ENCODE measurements around the gene SKAP2. TPM values are rescaled to one million over a fixed set of nuclear protein-coding genes. Genes with fewer than 3 reads are reported as not detected.

The SKAP2 gene
- total and polyA plus RNA-seq, 2 donors (not counting 3 experiments of a cell fraction or from before 2014, with no cell fraction given), result 4.0 to 27.6 TPM

- DNase-seq (ENCODE audit: low read depth, low spot score) (no peak), FAIRE-seq (no peak)
- Histone ChIP-seq H3K4me2 (ENCODE audit: insufficient read depth, low read length) (no peak overlapping the region), H3K9ac (replicated peaks; ENCODE audit: extremely low read depth, insufficient read depth, low read length) (no peak overlapping the region), H3K4me1 (ENCODE audit: control insufficient read depth, extremely low read depth, insufficient read depth, low read length) (no peaks in the 10 kb centered on the region), H3K36me3 (ENCODE audit: control insufficient read depth in 2 of 2, extremely low read depth in 1 of 2, insufficient read depth in 2 of 2, low read length in 2 of 2) (no peaks in the 10 kb centered on the region), H4K20me1 (replicated peaks; ENCODE audit: control insufficient read depth, extremely low read depth, insufficient read depth, low read length) (no peaks in the 10 kb centered on the region), H3K4me3 (replicated peaks in 1 of 3; ENCODE audit: insufficient read depth in 1 of 3, low read depth in 1 of 3, low read length in 3 of 3) (no peak overlapping the region), H3K27ac (ENCODE audit: insufficient read depth, low read depth, low read length) (no peak overlapping the region), H3K9me3 (replicated peaks; ENCODE audit: control insufficient read depth, insufficient read depth, low read length) (no peaks in the 10 kb centered on the region), H3K79me2 (ENCODE audit: control insufficient read depth, insufficient read depth, low read length) (no peaks in the 10 kb centered on the region), H2AFZ (ENCODE audit: low read depth, low read length) (no peak overlapping the region), H3K27me3 (ENCODE audit: control insufficient read depth in 2 of 2, insufficient read depth in 2 of 2, low read length in 2 of 2) (no peaks in the 10 kb centered on the region), H3K9me1 (replicated peaks; ENCODE audit: control insufficient read depth, extremely low read depth, insufficient read depth, low read length) (no peaks in the 10 kb centered on the region)
- ChIA-PET CTCF (no interaction called here), POLR2A (interaction anchor here (0.6 kb wide), 1 partner anchor 356 kb away, joined by 3 read pairs; no protein-coding TSS in a partner anchor)
- intact Hi-C loops (cut with micrococcal nuclease), result no loop called here
- BruUV-seq (replicated peaks), result no TSS peak
- TF ChIP-seq MAX (IDR thresholded peaks at IDR 0.05; ENCODE audit: insufficient read depth, insufficient read length) (no peak), GATA2 (IDR thresholded peaks at IDR 0.05; ENCODE audit: insufficient read depth, insufficient read length, low read depth, low read length) (no peak), FOS (IDR thresholded peaks at IDR 0.05; ENCODE audit: borderline replicate concordance, insufficient read depth, low read length) (no peak), MYC (IDR thresholded peaks at IDR 0.05; ENCODE audit: low read depth, low read length) (no peak), EZH2 (IDR thresholded peaks at IDR 0.05; ENCODE audit: borderline replicate concordance, low read depth, low read length, severe bottlenecking) (no peak), POLR2AphosphoS5 (IDR thresholded peaks at IDR 0.05; ENCODE audit: insufficient read depth, low read depth, low read length) (no peak), POLR2A (IDR thresholded peaks at IDR 0.05; ENCODE audit: low read depth, low read length) (no peak), CTCF (IDR thresholded peaks at IDR 0.05; ENCODE audit: extremely low read depth in 1 of 2, insufficient read depth in 1 of 2, low read depth in 1 of 2, low read length in 2 of 2) (no peak), JUN (IDR thresholded peaks at IDR 0.05; ENCODE audit: borderline replicate concordance, insufficient read depth, insufficient read length, low read depth) (no peak)
- dilution Hi-C loops (cut with MboI; ENCODE audit: extremely low pct_ligation_motif_present, low sequenced_read_pairs), result no loop called here
These were observed 142.9 kb downstream of the SKAP2 start for GRCh38 chr7:26721450-26721849.
